Fibroblast of peridontal ligament (primary cell): Measurements from ENCODE around the gene HPD.

Experiments used
- DNase-seq: peaks from one replicate; pipeline ENCODE4 v3.0.0-alpha.2; 2010; ENCODE audit errors: extremely low read depth

Gene HPD

GRCh38 chr12:121811434-121812319 is 47.0 kb downstream of the HPD start:
- DNase-seq: peak; percentile 54

DNA sequence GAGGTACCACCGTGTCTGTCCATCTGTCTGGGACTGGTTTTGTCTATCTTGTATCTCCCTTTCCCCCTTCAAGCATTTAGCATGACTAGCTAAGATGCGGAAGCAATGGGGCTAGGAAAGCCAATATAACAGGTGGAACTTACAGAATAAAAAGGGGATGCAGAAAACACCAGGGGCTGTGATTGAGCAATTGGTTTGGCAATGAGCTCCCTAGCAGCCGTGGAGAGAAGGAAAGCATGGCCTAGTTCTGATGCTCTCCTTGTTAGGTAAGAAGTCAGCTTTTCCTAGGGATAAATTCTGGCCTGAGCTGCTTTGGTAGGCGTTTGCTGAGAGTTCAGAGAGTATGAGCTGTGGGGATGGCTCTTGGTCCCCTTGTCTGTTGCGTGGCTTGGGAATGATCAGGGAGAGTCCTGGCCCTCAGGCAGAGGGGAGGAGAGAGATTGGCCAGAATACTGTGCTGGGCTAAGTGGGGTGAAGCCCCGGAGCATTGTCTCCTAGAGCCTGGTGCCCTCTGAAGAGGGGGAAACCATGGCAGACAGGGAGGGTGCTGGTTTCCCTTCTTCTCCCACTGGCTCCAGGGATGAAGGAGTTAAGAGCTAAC is 47.7 kb downstream of the HPD start:
- DNase-seq: no peak

- DNase-seq: no peak
These were observed 48.3 kb downstream of the HPD start for GRCh38 chr12:121810234-121810817.

- DNase-seq: no peak
These were observed 48.9 kb downstream of the HPD start for GRCh38 chr12:121809712-121810116.

DNA sequence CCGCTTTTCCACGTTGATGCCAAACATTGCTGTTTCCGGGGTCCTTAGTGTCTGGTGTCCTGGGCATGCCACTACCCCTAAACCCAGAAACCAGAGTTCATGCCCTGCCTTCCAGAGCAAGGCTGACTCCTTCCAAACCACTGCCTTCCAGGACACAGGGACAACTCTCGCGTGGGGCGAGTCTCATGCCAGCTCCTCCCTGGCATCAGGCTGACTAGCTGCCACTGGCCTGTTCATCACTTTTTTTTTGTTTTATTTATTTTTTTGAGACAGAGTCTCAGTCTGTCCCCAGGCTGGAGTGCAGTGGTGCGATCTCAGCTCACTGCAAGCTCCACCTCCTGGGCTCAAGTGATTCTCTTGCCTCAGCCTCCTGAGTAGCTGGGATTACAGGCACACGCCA is 50.0 kb downstream of the HPD start:
- no peak for DNase-seq

DNA sequence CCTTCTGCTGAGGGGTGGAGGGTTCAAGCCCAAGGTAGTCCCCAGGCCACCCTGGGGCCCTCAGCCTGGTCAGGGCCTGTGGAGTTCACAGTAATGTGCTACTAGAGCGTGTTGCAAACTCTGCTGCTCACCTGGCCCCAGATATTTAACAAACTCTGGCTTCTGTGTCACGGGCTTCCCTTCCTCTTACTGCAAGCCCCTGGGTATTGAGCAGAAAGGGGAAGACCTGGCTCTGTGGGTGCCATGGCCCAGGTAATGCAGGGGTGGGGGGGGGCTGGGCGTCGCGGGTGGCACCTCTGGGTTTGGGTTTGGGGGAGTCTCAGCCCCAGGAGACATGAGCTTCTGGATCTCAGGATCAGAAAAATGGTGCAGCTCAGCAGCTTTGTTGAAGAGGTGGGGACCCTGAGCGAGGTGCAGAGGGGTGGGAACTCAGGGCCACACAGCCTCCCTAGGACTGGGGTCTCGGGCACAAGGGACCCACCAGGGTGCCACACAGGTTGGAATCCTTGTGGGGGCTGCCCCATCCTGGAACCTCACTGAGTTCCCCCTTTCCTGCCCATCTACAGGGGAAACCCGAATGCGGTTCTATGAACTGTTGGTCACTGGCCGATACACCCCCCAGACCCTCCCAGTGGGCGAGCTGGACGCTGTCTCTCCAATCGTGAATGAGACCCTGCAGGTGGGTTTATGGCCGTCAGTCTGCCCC is 50.9 kb downstream of the HPD start:
- no peak for DNase-seq

GRCh38 chr12:121806546-121807423 is 51.9 kb downstream of the HPD start:
- DNase-seq: no peak

GRCh38 chr12:121806009-121806545 is 52.6 kb downstream of the HPD start:
- DNase-seq: no peak

- DNase-seq: peak; percentile 40
These were observed 53.3 kb downstream of the HPD start for GRCh38 chr12:121805171-121806008.

GRCh38 chr12:121804417-121805111 is 54.1 kb downstream of the HPD start:
- DNase-seq: no peak

DNA sequence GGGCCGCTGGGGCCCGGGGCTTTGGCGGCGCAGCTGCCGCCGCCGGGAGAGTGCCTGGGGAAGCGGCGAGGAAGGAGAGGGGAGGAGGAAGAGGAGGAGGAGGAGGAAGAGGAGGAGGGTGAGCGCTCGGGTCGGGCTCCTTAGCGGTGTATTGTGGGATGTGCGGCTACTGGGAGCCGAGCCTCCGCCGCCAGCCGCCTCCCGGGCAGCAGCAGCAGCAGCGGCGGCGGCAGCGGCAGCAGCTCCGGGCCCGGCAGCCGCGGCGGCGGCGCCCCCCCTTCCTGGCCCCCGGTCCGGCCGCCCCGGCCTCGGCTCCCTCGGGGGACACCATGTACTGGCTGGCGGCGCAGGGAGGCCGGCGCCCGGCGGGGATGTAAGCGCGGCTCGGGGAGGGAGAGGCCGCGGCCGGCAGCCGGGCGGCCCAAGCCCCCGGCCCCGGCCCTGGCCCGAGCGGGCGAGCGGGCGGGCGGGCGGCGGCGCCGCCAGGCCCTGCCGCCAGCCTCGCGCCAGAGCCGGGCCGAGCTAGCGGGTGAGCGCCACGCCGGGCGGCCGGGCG is 54.7 kb downstream of the HPD start, which contains the start of gene SETD1B:
SETD1B (plus strand) TSS at position 149 of the 556 bp plus-strand sequence. CDS start 729 bp downstream, outside the sequence.
- peak; percentile 51 for DNase-seq

DNA sequence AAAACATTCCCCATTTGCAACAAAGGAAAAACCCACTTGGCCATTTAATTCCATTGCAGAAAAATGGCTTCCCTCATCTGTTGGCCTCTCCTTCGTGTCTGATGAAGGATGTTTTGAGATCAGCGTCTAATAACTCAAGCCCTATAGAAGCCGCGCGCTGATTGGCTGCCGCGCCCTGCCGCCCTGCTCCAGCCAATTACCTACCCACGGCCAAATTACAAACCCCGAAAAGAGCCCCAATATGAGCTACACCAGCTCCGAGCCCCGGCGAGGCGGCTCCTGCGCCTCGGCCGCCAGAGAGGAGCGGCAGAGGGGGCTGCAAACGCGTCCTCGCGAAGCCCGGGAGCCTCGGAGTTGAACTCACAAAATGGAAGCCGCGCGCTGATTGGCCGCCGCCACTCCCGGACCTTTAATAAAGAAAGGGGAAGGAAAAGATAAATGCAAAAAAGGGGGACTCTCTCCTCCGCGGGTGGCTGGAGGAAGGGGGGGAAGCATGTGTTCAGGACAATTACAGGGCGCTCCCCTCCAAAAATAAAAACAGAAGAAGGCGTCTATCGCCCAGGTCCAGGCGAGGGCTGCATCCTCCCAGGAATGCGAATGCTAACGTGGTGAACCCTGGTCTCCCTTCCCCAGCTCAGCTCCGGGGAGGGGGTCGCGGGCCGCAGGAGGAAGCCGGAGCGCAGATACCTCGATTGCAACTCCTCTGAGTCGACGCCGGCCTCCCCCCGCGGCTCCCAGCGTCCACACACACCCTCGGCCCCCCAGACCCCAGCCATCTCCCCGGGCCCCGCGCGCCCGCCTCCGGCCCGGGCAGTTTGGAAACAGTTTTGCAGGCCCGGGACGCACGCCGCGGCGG is 55.6 kb downstream of the HPD start:
- peak; percentile 96 for DNase-seq

GRCh38 chr12:121802485-121802842 is 56.2 kb downstream of the HPD start:
- no peak for DNase-seq

GRCh38 chr12:121801595-121802484 is 56.8 kb downstream of the HPD start:
- DNase-seq: peak; percentile 54

GRCh38 chr12:121800694-121801594 is 57.7 kb downstream of the HPD start:
- DNase-seq: peak; percentile 83
